HTERT RPE-1 (cell line): Measurements from ENCODE around the gene EPC2.
"Not testable (repeated sequence)": the region's sequence is repeated elsewhere in the genome, so short reads cannot be mapped to it uniquely, and the experiment has no call there.

Experiments
- in situ Hi-C: fragments of 300-500 bp; cut with MboI; formaldehyde crosslinking; loops from 4 replicates; pipeline ENCODE4 v1.14.3; 2020; ENCODE audit warnings: low sequenced_read_pairs

The EPC2 gene

GRCh38 chr2:148721991-148722777, 77.6 kb downstream of the EPC2 start:
- in situ Hi-C loops: no loop called here

- in situ Hi-C loops: no loop called here
Observed at GRCh38 chr2:148725564-148725963, 81.0 kb downstream of the EPC2 start.

GRCh38 chr2:148726228-148726627, 81.7 kb downstream of the EPC2 start:
- in situ Hi-C loops: no loop called here

- in situ Hi-C loops: no loop called here
Observed at GRCh38 chr2:148730085-148730484, 85.5 kb downstream of the EPC2 start.

- in situ Hi-C loops: no loop called here
Observed at GRCh38 chr2:148737742-148738141, 93.2 kb downstream of the EPC2 start.

GRCh38 chr2:148739454-148740105, 95.0 kb downstream of the EPC2 start:
- in situ Hi-C loops: no loop called here

- in situ Hi-C loops: no loop called here
Observed at GRCh38 chr2:148742373-148742772, 97.8 kb downstream of the EPC2 start.

GRCh38 chr2:148745151-148745851, 100.8 kb downstream of the EPC2 start:
- in situ Hi-C loops: no loop called here

GRCh38 chr2:148746973-148747372, 102.4 kb downstream of the EPC2 start:
- in situ Hi-C loops: no loop called here

GRCh38 chr2:148751907-148752306, 107.4 kb downstream of the EPC2 start:
- in situ Hi-C loops: no loop called here

- in situ Hi-C loops: no loop called here
Observed at GRCh38 chr2:148752977-148753376, 108.4 kb downstream of the EPC2 start.

GRCh38 chr2:148754864-148755263, 110.3 kb downstream of the EPC2 start:
- in situ Hi-C loops: no loop called here

- in situ Hi-C loops: no loop called here
Observed at GRCh38 chr2:148756292-148756975, 111.9 kb downstream of the EPC2 start.

GRCh38 chr2:148764815-148765214, 120.3 kb downstream of the EPC2 start:
- in situ Hi-C loops: no loop called here

- in situ Hi-C loops: no loop called here
Observed at GRCh38 chr2:148770047-148770446, 125.5 kb downstream of the EPC2 start.

GRCh38 chr2:148781544-148781943, 137.0 kb downstream of the EPC2 start:
- in situ Hi-C loops: no loop called here

GRCh38 chr2:148789059-148789458, 144.5 kb downstream of the EPC2 start:
- in situ Hi-C loops: no loop called here

- in situ Hi-C loops: not testable (repeated sequence)
Observed at GRCh38 chr2:148790172-148790571, 145.6 kb downstream of the EPC2 start.

- in situ Hi-C loops: no loop called here
Observed at GRCh38 chr2:148794558-148794957, 150.0 kb downstream of the EPC2 start.

- in situ Hi-C loops: no loop called here
Observed at GRCh38 chr2:148796735-148797512, 152.4 kb downstream of the EPC2 start.
